DMS114 treated with DMSO at 0.1 percent for 48 hours (cell line): ENCODE results near the gene RGS14.
"Not testable (repeated sequence)": the region's sequence is repeated elsewhere in the genome, so short reads cannot be mapped to it uniquely, and the experiment has no call there.

Source experiments
- DNase-seq: peaks from one replicate; lab custom pipeline; 2025; ENCODE audit not compliant: unreplicated experiment; lab: John Stamatoyannopoulos, UW

RGS14 gene

GRCh38 chr5:177399997-177400868 is 42.5 kb downstream of the RGS14 start, which contains the start of gene PFN3:
Gene PFN3 (minus strand): TSS chr5:177400661. CDS start chr5:177400576, 85 bp downstream.
- DNase-seq, result no peak

- peak; percentile 23 for DNase-seq
These were observed 44.7 kb downstream of the RGS14 start for GRCh38 chr5:177402271-177403043.

GRCh38 chr5:177403102-177403791 is 45.5 kb downstream of the RGS14 start:
- no peak for DNase-seq

- DNase-seq, result peak; percentile 40
These were observed 46.3 kb downstream of the RGS14 start for GRCh38 chr5:177403792-177404640.

GRCh38 chr5:177404641-177405179 is 47.0 kb downstream of the RGS14 start:
- DNase-seq, result no peak

GRCh38 chr5:177405312-177405711 is 47.6 kb downstream of the RGS14 start:
- no peak for DNase-seq

- no peak for DNase-seq
These were observed 48.1 kb downstream of the RGS14 start for GRCh38 chr5:177405805-177406204.

- DNase-seq, result no peak
These were observed 51.5 kb downstream of the RGS14 start, which contains the start of gene F12 for GRCh38 chr5:177409043-177409801. Gene F12 (minus strand): TSS chr5:177409564. CDS start chr5:177409527, 37 bp downstream.

- no peak for DNase-seq
These were observed 52.9 kb downstream of the RGS14 start for GRCh38 chr5:177410575-177410974.

- DNase-seq, result no peak
These were observed 55.0 kb downstream of the RGS14 start for GRCh38 chr5:177412603-177413233.

GRCh38 chr5:177414481-177414880 is 56.8 kb downstream of the RGS14 start:
- no peak for DNase-seq

GRCh38 chr5:177417081-177417480 is 59.4 kb downstream of the RGS14 start:
- not testable (repeated sequence) for DNase-seq

- DNase-seq, result no peak
These were observed 61.3 kb downstream of the RGS14 start for GRCh38 chr5:177419046-177419445.

- DNase-seq, result not testable (repeated sequence)
These were observed 62.7 kb downstream of the RGS14 start for GRCh38 chr5:177420472-177420871.

GRCh38 chr5:177421062-177421798 is 63.5 kb downstream of the RGS14 start:
- no peak for DNase-seq
